Measurements from ENCODE around the gene REPS2. TPM values are rescaled to one million over a fixed set of nuclear protein-coding genes. Genes with fewer than 3 reads are reported as not detected.

Gene REPS2
- total and polyA plus RNA-seq, 4 donors, result 1.1 to 7.9 (median 4.0) TPM

GRCh38 chrX:16971694-16972093 lies 25.2 kb downstream of the REPS2 start:
- intact Hi-C loops (cut with DNase I), result no loop called here
- Histone ChIP-seq H3K4me3 (ENCODE audit: low read length in 2 of 2) (no peak overlapping the region), H3K36me3 (ENCODE audit: control insufficient read depth in 1 of 2, insufficient read depth in 2 of 2, low read length in 1 of 2) (no peaks in the 10 kb centered on the region), H3K9me3 (ENCODE audit: control insufficient read depth, low read length) (no peaks in the 10 kb centered on the region), H3K27ac (ENCODE audit: low read depth in 1 of 2, low read length in 2 of 2) (no peak overlapping the region), H3K27me3 (ENCODE audit: control insufficient read depth in 1 of 2, insufficient read depth in 2 of 2, low read length in 1 of 2) (no peaks in the 10 kb centered on the region), H3K4me1 (ENCODE audit: control insufficient read depth in 1 of 2, insufficient read depth in 2 of 2, low read length in 2 of 2) (no peaks in the 10 kb centered on the region)
- 73 to 87% methylated on average over 2 of the region's 2 CpGs for WGBS, 2 donors
- DNase-seq, result no peak
- ATAC-seq (ENCODE audit: low FRiP score), result no peak

GRCh38 chrX:16975233-16975632 lies 28.8 kb downstream of the REPS2 start:
- no peak for ATAC-seq (ENCODE audit: low FRiP score)
- intact Hi-C loops (cut with DNase I), result no loop called here
- H3K4me3 ChIP-seq (ENCODE audit: low read length in 2 of 2), result no peak overlapping the region
- DNase-seq, result no peak
- H3K36me3 ChIP-seq (ENCODE audit: control insufficient read depth in 1 of 2, insufficient read depth in 2 of 2, low read length in 1 of 2), result no peaks in the 10 kb centered on the region
- H3K9me3 ChIP-seq (ENCODE audit: control insufficient read depth, low read length), result no peaks in the 10 kb centered on the region
- no peak overlapping the region for H3K27ac ChIP-seq (ENCODE audit: low read depth in 1 of 2, low read length in 2 of 2)
- no peaks in the 10 kb centered on the region for H3K27me3 ChIP-seq (ENCODE audit: control insufficient read depth in 1 of 2, insufficient read depth in 2 of 2, low read length in 1 of 2)
- H3K4me1 ChIP-seq (ENCODE audit: control insufficient read depth in 1 of 2, insufficient read depth in 2 of 2, low read length in 2 of 2), result no peaks in the 10 kb centered on the region
- WGBS, 2 donors, result 63 to 80% methylated on average over 5 of the region's 5 CpGs

- H3K27me3 ChIP-seq (ENCODE audit: control insufficient read depth in 1 of 2, insufficient read depth in 2 of 2, low read length in 1 of 2), result no peaks in the 10 kb centered on the region
- no peak overlapping the region for H3K27ac ChIP-seq (ENCODE audit: low read depth in 1 of 2, low read length in 2 of 2)
- no peaks in the 10 kb centered on the region for H3K9me3 ChIP-seq (ENCODE audit: control insufficient read depth, low read length)
- no peaks in the 10 kb centered on the region for H3K4me1 ChIP-seq (ENCODE audit: control insufficient read depth in 1 of 2, insufficient read depth in 2 of 2, low read length in 2 of 2)
- ATAC-seq (ENCODE audit: low FRiP score) (no peak), DNase-seq (no peak)
- no peaks in the 10 kb centered on the region for H3K36me3 ChIP-seq (ENCODE audit: control insufficient read depth in 1 of 2, insufficient read depth in 2 of 2, low read length in 1 of 2)
- intact Hi-C loops (cut with DNase I), result no loop called here
- no peak overlapping the region for H3K4me3 ChIP-seq (ENCODE audit: low read length in 2 of 2)
These were observed 31.3 kb downstream of the REPS2 start for GRCh38 chrX:16977771-16978170.

GRCh38 chrX:16978193-16978984 lies 31.9 kb downstream of the REPS2 start:
- Histone ChIP-seq H3K27me3 (ENCODE audit: control insufficient read depth in 1 of 2, insufficient read depth in 2 of 2, low read length in 1 of 2) (no peaks in the 10 kb centered on the region), H3K4me1 (ENCODE audit: control insufficient read depth in 1 of 2, insufficient read depth in 2 of 2, low read length in 2 of 2) (no peaks in the 10 kb centered on the region), H3K4me3 (ENCODE audit: low read length in 2 of 2) (no peak overlapping the region), H3K9me3 (ENCODE audit: control insufficient read depth, low read length) (no peaks in the 10 kb centered on the region), H3K27ac (ENCODE audit: low read depth in 1 of 2, low read length in 2 of 2) (no peak overlapping the region), H3K36me3 (ENCODE audit: control insufficient read depth in 1 of 2, insufficient read depth in 2 of 2, low read length in 1 of 2) (no peaks in the 10 kb centered on the region)
- WGBS, 2 donors, result 79 to 89% methylated on average over 3 of the region's 3 CpGs
- DNase-seq, result no peak
- ATAC-seq (ENCODE audit: low FRiP score), result no peak
- intact Hi-C loops (cut with DNase I), result no loop called here

- intact Hi-C loops (cut with DNase I), result no loop called here
- no peak for ATAC-seq (ENCODE audit: low FRiP score)
- H3K36me3 ChIP-seq (ENCODE audit: control insufficient read depth in 1 of 2, insufficient read depth in 2 of 2, low read length in 1 of 2), result no peaks in the 10 kb centered on the region
- WGBS, 2 donors, result 89 to 100% methylated on average over 1 of the region's 1 CpG
- H3K4me3 ChIP-seq (ENCODE audit: low read length in 2 of 2), result no peak overlapping the region
- no peaks in the 10 kb centered on the region for H3K27me3 ChIP-seq (ENCODE audit: control insufficient read depth in 1 of 2, insufficient read depth in 2 of 2, low read length in 1 of 2)
- no peak for DNase-seq
- no peaks in the 10 kb centered on the region for H3K9me3 ChIP-seq (ENCODE audit: control insufficient read depth, low read length)
- no peaks in the 10 kb centered on the region for H3K4me1 ChIP-seq (ENCODE audit: control insufficient read depth in 1 of 2, insufficient read depth in 2 of 2, low read length in 2 of 2)
- no peak overlapping the region for H3K27ac ChIP-seq (ENCODE audit: low read depth in 1 of 2, low read length in 2 of 2)
These were observed 32.8 kb downstream of the REPS2 start for GRCh38 chrX:16979226-16979625.

- H3K27me3 ChIP-seq (ENCODE audit: control insufficient read depth in 1 of 2, insufficient read depth in 2 of 2, low read length in 1 of 2), result no peaks in the 10 kb centered on the region
- H3K4me3 ChIP-seq (ENCODE audit: low read length in 2 of 2), result no peak overlapping the region
- ATAC-seq (ENCODE audit: low FRiP score) (no peak), DNase-seq (no peak)
- H3K4me1 ChIP-seq (ENCODE audit: control insufficient read depth in 1 of 2, insufficient read depth in 2 of 2, low read length in 2 of 2), result no peaks in the 10 kb centered on the region
- H3K36me3 ChIP-seq (ENCODE audit: control insufficient read depth in 1 of 2, insufficient read depth in 2 of 2, low read length in 1 of 2), result no peaks in the 10 kb centered on the region
- 93 to 96% methylated on average over 1 of the region's 1 CpG for WGBS, 2 donors
- no peak overlapping the region for H3K27ac ChIP-seq (ENCODE audit: low read depth in 1 of 2, low read length in 2 of 2)
- no peaks in the 10 kb centered on the region for H3K9me3 ChIP-seq (ENCODE audit: control insufficient read depth, low read length)
- intact Hi-C loops (cut with DNase I), result no loop called here
These were observed 34.8 kb downstream of the REPS2 start for GRCh38 chrX:16981209-16981608.

- no peaks in the 10 kb centered on the region for H3K9me3 ChIP-seq (ENCODE audit: control insufficient read depth, low read length)
- H3K27ac ChIP-seq (ENCODE audit: low read depth in 1 of 2, low read length in 2 of 2), result no peak overlapping the region
- no peak overlapping the region for H3K4me3 ChIP-seq (ENCODE audit: low read length in 2 of 2)
- H3K36me3 ChIP-seq (ENCODE audit: control insufficient read depth in 1 of 2, insufficient read depth in 2 of 2, low read length in 1 of 2), result no peaks in the 10 kb centered on the region
- H3K4me1 ChIP-seq (ENCODE audit: control insufficient read depth in 1 of 2, insufficient read depth in 2 of 2, low read length in 2 of 2), result no peaks in the 10 kb centered on the region
- DNase-seq (no peak), ATAC-seq (ENCODE audit: low FRiP score) (no peak)
- no peaks in the 10 kb centered on the region for H3K27me3 ChIP-seq (ENCODE audit: control insufficient read depth in 1 of 2, insufficient read depth in 2 of 2, low read length in 1 of 2)
- intact Hi-C loops (cut with DNase I), result no loop called here
These were observed 35.5 kb downstream of the REPS2 start for GRCh38 chrX:16981980-16982379.

- no peak for DNase-seq
These were observed 36.6 kb downstream of the REPS2 start for GRCh38 chrX:16983051-16983450.

GRCh38 chrX:16985286-16985685 lies 38.8 kb downstream of the REPS2 start:
- WGBS, 2 donors, result 28 to 38% methylated on average over 3 of the region's 3 CpGs
- no peak overlapping the region for H3K27ac ChIP-seq (ENCODE audit: low read depth in 1 of 2, low read length in 2 of 2)
- no peaks in the 10 kb centered on the region for H3K4me1 ChIP-seq (ENCODE audit: control insufficient read depth in 1 of 2, insufficient read depth in 2 of 2, low read length in 2 of 2)
- no peaks in the 10 kb centered on the region for H3K9me3 ChIP-seq (ENCODE audit: control insufficient read depth, low read length)
- H3K4me3 ChIP-seq (ENCODE audit: low read length in 2 of 2), result no peak overlapping the region
- no peaks in the 10 kb centered on the region for H3K27me3 ChIP-seq (ENCODE audit: control insufficient read depth in 1 of 2, insufficient read depth in 2 of 2, low read length in 1 of 2)
- intact Hi-C loops (cut with DNase I), result no loop called here
- no peak for ATAC-seq (ENCODE audit: low FRiP score)
- DNase-seq, result no peak
- no peaks in the 10 kb centered on the region for H3K36me3 ChIP-seq (ENCODE audit: control insufficient read depth in 1 of 2, insufficient read depth in 2 of 2, low read length in 1 of 2)

More at GRCh38 chrX:16983051-16983450, 36.6 kb downstream of the REPS2 start:
- no peaks in the 10 kb centered on the region for H3K4me1 ChIP-seq (ENCODE audit: control insufficient read depth in 1 of 2, insufficient read depth in 2 of 2, low read length in 2 of 2)
- no peaks in the 10 kb centered on the region for H3K27me3 ChIP-seq (ENCODE audit: control insufficient read depth in 1 of 2, insufficient read depth in 2 of 2, low read length in 1 of 2)
- no peak for ATAC-seq (ENCODE audit: low FRiP score)
- H3K27ac ChIP-seq (ENCODE audit: low read depth in 1 of 2, low read length in 2 of 2), result no peak overlapping the region
- no peaks in the 10 kb centered on the region for H3K9me3 ChIP-seq (ENCODE audit: control insufficient read depth, low read length)
- 65 to 90% methylated on average over 1 of the region's 1 CpG for WGBS, 2 donors
- H3K4me3 ChIP-seq (ENCODE audit: low read length in 2 of 2), result no peak overlapping the region
- no peaks in the 10 kb centered on the region for H3K36me3 ChIP-seq (ENCODE audit: control insufficient read depth in 1 of 2, insufficient read depth in 2 of 2, low read length in 1 of 2)
- intact Hi-C loops (cut with DNase I), result no loop called here

Data from aorta (tissue), 5 donors.